Endothelial cell (in vitro differentiated cells): ENCODE measurements around the gene SLC5A10. TPM values are rescaled to one million over a fixed set of nuclear protein-coding genes. Genes with fewer than 3 reads are reported as not detected.

Experiments
- DNase-seq: peaks from one replicate; pipeline ENCODE4 v3.0.0; 2021; ENCODE audit warnings: low spot score
- H3K27ac Mint-ChIP-seq: one replicate; pipeline ENCODE4 v1.8.0; 2021; ENCODE audit warnings: mixed read lengths, inconsistent platforms; ENCODE audit not compliant: unreplicated experiment
- H3K27me3 Mint-ChIP-seq: one replicate; pipeline ENCODE4 v1.8.0; 2021; ENCODE audit warnings: mild to moderate bottlenecking, moderate library complexity, mixed read lengths, inconsistent platforms; ENCODE audit not compliant: unreplicated experiment
- H3K36me3 Mint-ChIP-seq: one replicate; pipeline ENCODE4 v1.8.0; 2021; ENCODE audit warnings: mild to moderate bottlenecking, low read depth, mixed read lengths, inconsistent platforms; ENCODE audit not compliant: unreplicated experiment
- H3K4me1 Mint-ChIP-seq: one replicate; pipeline ENCODE4 v1.8.0; 2021; ENCODE audit warnings: mild to moderate bottlenecking, mixed read lengths, inconsistent platforms; ENCODE audit not compliant: unreplicated experiment
- H3K4me3 Mint-ChIP-seq: one replicate; pipeline ENCODE4 v1.8.0; 2021; ENCODE audit warnings: mild to moderate bottlenecking, mixed read lengths, inconsistent platforms; ENCODE audit not compliant: unreplicated experiment
- H3K9me3 Mint-ChIP-seq: one replicate; pipeline ENCODE4 v1.8.0; 2021; ENCODE audit warnings: mixed read lengths, inconsistent platforms; ENCODE audit not compliant: unreplicated experiment
- CTCF ChIP-seq: fragments of 200-600 bp; sonication (generic); IDR thresholded peaks from one replicate; pipeline ENCODE4 v1.5.0; 2021; ENCODE audit warnings: antibody characterized with exemption; ENCODE audit not compliant: unreplicated experiment
- total RNA-seq: library from RNA; stranded (reverse); fragmentation: NEBNext Ultra II Directional; extraction: Animal tissue kit (Norgen Biotek cat#: 25700); gene quantifications from one replicate; pipeline ENCODE4 v1.2.1, GENCODE V29; 2021; ENCODE audit not compliant: unreplicated experiment

Gene SLC5A10
- total RNA-seq, 1 donor from 2014 or later: 0.08 TPM

- Mint-ChIP-seq H3K9me3 (no peaks in the 10 kb centered on the region), H3K36me3 (no peaks in the 10 kb centered on the region), H3K27me3 (no peaks in the 10 kb centered on the region), H3K4me3 (no peak overlapping the region), H3K4me1 (no peaks in the 10 kb centered on the region), H3K27ac (no peak overlapping the region)
- DNase-seq: no peak
- no peak for TF ChIP-seq CTCF
Observed at GRCh38 chr17:18978050-18978449, 26.1 kb downstream of the SLC5A10 start.

GRCh38 chr17:18978655-18979054, 26.7 kb downstream of the SLC5A10 start:
- Mint-ChIP-seq H3K27me3 (no peaks in the 10 kb centered on the region), H3K4me1 (no peaks in the 10 kb centered on the region), H3K4me3 (no peak overlapping the region), H3K36me3 (no peaks in the 10 kb centered on the region), H3K27ac (no peak overlapping the region), H3K9me3 (no peaks in the 10 kb centered on the region)
- DNase-seq: no peak
- TF ChIP-seq CTCF: no peak

GRCh38 chr17:18980682-18981334, 28.8 kb downstream of the SLC5A10 start:
- Mint-ChIP-seq H3K9me3 (no peaks in the 10 kb centered on the region), H3K36me3 (no peaks in the 10 kb centered on the region), H3K27me3 (no peaks in the 10 kb centered on the region), H3K27ac (no peak overlapping the region), H3K4me3 (no peak overlapping the region), H3K4me1 (no peaks in the 10 kb centered on the region)
- no peak for TF ChIP-seq CTCF
- no peak for DNase-seq

GRCh38 chr17:18981335-18981641, 29.3 kb downstream of the SLC5A10 start:
- Mint-ChIP-seq H3K27ac (no peak overlapping the region), H3K36me3 (no peaks in the 10 kb centered on the region), H3K9me3 (no peaks in the 10 kb centered on the region), H3K4me3 (no peak overlapping the region), H3K27me3 (no peaks in the 10 kb centered on the region), H3K4me1 (no peaks in the 10 kb centered on the region)
- DNase-seq: no peak
- TF ChIP-seq CTCF: no peak

- no peak for DNase-seq
- no peak overlapping the region for H3K4me3 Mint-ChIP-seq
- no peaks in the 10 kb centered on the region for H3K27me3 Mint-ChIP-seq
- H3K36me3 Mint-ChIP-seq: no peaks in the 10 kb centered on the region
- no peaks in the 10 kb centered on the region for H3K9me3 Mint-ChIP-seq
- H3K27ac Mint-ChIP-seq: no peak overlapping the region
- no peak for TF ChIP-seq CTCF
- no peaks in the 10 kb centered on the region for H3K4me1 Mint-ChIP-seq
Observed at GRCh38 chr17:18981642-18982424, 29.9 kb downstream of the SLC5A10 start.
